Ishikawa (cell line): ENCODE data around the gene STX1B.

Experiments used
- CEBPB ChIP-seq: IDR thresholded peaks from 2 replicates; pipeline ENCODE4 v1.6.1; 2012
- CREB1 ChIP-seq: IDR thresholded peaks from 2 replicates; pipeline ENCODE4 v1.6.1; 2012; ENCODE audit warnings: low read depth
- EGR1 ChIP-seq: IDR thresholded peaks from 2 replicates; pipeline ENCODE4 v1.6.1; 2012
- EP300 ChIP-seq: IDR thresholded peaks from 2 replicates; pipeline ENCODE4 v1.6.1; 2012; ENCODE audit warnings: borderline replicate concordance
- FOXM1 ChIP-seq: IDR thresholded peaks from 2 replicates; pipeline ENCODE4 v1.6.1; 2012; ENCODE audit warnings: low read depth, borderline replicate concordance
- MAX ChIP-seq: IDR thresholded peaks from 2 replicates; pipeline ENCODE4 v1.6.1; 2012
- NFIC ChIP-seq: IDR thresholded peaks from 2 replicates; pipeline ENCODE4 v1.6.1; 2012
- RAD21 ChIP-seq: IDR thresholded peaks from 2 replicates; pipeline ENCODE4 v1.6.1; 2012; ENCODE audit warnings: low read depth
- REST ChIP-seq: IDR thresholded peaks from 2 replicates; pipeline ENCODE4 v1.6.1; 2012; ENCODE audit warnings: low read depth, mild to moderate bottlenecking
- TAF1 ChIP-seq: IDR thresholded peaks from 2 replicates; pipeline ENCODE4 v1.6.1; 2012; ENCODE audit warnings: low read depth, mild to moderate bottlenecking
- TCF12 ChIP-seq: IDR thresholded peaks from 2 replicates; pipeline ENCODE4 v1.6.1; 2012; ENCODE audit warnings: low read depth
- TEAD4 ChIP-seq: IDR thresholded peaks from 2 replicates; pipeline ENCODE4 v1.6.1; 2012
- USF1 ChIP-seq: IDR thresholded peaks from 2 replicates; pipeline ENCODE4 v1.6.1; 2012
- YY1 ChIP-seq: IDR thresholded peaks from 2 replicates; pipeline ENCODE4 v1.6.1; 2012; ENCODE audit warnings: low read depth
- ZBTB7A ChIP-seq: IDR thresholded peaks from 2 replicates; pipeline ENCODE4 v1.6.1; 2012; ENCODE audit warnings: low read depth

Gene STX1B

GRCh38 chr16:30963925-30964511, 46.4 kb downstream of the STX1B start:
- no peak for TF ChIP-seq MAX
- no peak for TF ChIP-seq FOXM1
- TF ChIP-seq EP300: no peak
- TF ChIP-seq RAD21: no peak
- TF ChIP-seq ZBTB7A: no peak
- no peak for TF ChIP-seq TAF1
- no peak for TF ChIP-seq CREB1
- no peak for TF ChIP-seq EGR1
- no peak for TF ChIP-seq USF1
- TF ChIP-seq YY1: no peak
- no peak for TF ChIP-seq TEAD4
- no peak for TF ChIP-seq NFIC
- no peak for TF ChIP-seq REST
- TF ChIP-seq CEBPB: no peak
- TF ChIP-seq TCF12: no peak

GRCh38 chr16:30961384-30961783, 49.1 kb downstream of the STX1B start:
- TF ChIP-seq NFIC: no peak
- TF ChIP-seq YY1: no peak
- no peak for TF ChIP-seq FOXM1
- TF ChIP-seq REST: no peak
- no peak for TF ChIP-seq CEBPB

- no peak for TF ChIP-seq USF1
Measured at GRCh38 chr16:30958175-30959079, 52.0 kb downstream of the STX1B start.

- no peak for TF ChIP-seq REST
- TF ChIP-seq RAD21: no peak
- no peak for TF ChIP-seq FOXM1
- TF ChIP-seq CREB1: no peak; the same call in 1 of the 2 replicates
- no peak for TF ChIP-seq TCF12
- 0 out of 2 replicates have a peak, but pooled peaks have one; percentile 14 for TF ChIP-seq TAF1
- no peak for TF ChIP-seq NFIC
- TF ChIP-seq USF1: no peak
- TF ChIP-seq CEBPB: no peak
- TF ChIP-seq MAX: peak; percentile 69
- no peak for TF ChIP-seq YY1
- no peak; the same call in 1 of the 2 replicates for TF ChIP-seq TEAD4
- peak; percentile 66 for TF ChIP-seq EP300
Measured at GRCh38 chr16:30957456-30958174, 52.8 kb downstream of the STX1B start, which contains the start of gene SETD1A. Gene SETD1A (plus strand): TSS chr16:30957754. CDS start chr16:30958732, 978 bp downstream.
